GM12875 (cell line): ENCODE results near the gene DZIP3.
"Not testable (repeated sequence)": the region's sequence is repeated elsewhere in the genome, so short reads cannot be mapped to it uniquely, and the experiment has no call there.

Source experiments
- H3K4me3 ChIP-seq: one replicate; pipeline ENCODE4 v1.5.1; 2011; ENCODE audit warnings: low read depth, low read length, control low read depth
- TF ChIP-seq, protein P1 (sequence below): IDR thresholded peaks from 2 replicates; pipeline ENCODE4 v1.5.1; 2011; ENCODE audit warnings: low read depth, mild to moderate bottlenecking, control low read depth, inconsistent platforms, low read length, moderate library complexity, borderline replicate concordance; ENCODE audit not compliant: insufficient read depth

DZIP3 gene

DNA sequence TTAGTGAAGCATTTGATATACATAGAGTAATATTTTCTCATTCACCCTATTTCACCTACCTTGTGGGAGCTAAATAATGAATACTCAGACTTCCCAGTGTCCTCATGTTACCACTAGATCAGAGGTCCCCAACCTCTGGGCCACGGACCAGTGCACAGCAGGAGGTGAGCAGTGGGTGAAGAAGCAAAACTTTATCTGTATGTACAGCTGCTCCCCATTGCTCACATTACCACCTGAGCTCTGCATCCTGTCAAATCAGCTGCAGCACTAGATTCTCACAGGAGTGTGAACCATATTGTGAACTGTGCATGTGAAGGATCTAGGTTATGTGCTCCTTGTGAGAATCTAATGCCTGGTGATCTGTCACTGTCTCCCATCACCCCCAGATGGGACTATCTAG lies 88.3 kb downstream of the DZIP3 start:
- no peak overlapping the region for H3K4me3 ChIP-seq
- TF ChIP-seq, protein P1, sequence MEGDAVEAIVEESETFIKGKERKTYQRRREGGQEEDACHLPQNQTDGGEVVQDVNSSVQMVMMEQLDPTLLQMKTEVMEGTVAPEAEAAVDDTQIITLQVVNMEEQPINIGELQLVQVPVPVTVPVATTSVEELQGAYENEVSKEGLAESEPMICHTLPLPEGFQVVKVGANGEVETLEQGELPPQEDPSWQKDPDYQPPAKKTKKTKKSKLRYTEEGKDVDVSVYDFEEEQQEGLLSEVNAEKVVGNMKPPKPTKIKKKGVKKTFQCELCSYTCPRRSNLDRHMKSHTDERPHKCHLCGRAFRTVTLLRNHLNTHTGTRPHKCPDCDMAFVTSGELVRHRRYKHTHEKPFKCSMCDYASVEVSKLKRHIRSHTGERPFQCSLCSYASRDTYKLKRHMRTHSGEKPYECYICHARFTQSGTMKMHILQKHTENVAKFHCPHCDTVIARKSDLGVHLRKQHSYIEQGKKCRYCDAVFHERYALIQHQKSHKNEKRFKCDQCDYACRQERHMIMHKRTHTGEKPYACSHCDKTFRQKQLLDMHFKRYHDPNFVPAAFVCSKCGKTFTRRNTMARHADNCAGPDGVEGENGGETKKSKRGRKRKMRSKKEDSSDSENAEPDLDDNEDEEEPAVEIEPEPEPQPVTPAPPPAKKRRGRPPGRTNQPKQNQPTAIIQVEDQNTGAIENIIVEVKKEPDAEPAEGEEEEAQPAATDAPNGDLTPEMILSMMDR = no peak

DNA sequence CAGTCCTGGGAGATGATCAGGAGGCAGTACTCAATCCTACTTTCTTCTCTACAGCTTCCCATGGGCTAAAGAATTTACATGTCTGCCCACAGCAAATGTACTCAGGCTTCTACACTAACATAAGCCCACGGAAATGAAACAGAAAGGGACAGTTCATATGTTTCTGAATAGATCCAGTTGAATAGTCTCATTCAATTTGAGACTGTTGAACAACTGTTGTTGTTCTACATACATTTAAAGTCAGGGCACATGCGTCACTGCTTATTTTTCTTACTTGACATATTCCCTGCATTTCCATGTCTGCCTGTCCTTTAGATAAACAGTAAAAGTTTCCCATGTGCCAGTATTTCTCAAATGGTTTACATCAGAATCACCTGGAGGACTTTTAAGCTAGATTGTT lies 102.8 kb downstream of the DZIP3 start:
- not testable (repeated sequence) for H3K4me3 ChIP-seq

DNA sequence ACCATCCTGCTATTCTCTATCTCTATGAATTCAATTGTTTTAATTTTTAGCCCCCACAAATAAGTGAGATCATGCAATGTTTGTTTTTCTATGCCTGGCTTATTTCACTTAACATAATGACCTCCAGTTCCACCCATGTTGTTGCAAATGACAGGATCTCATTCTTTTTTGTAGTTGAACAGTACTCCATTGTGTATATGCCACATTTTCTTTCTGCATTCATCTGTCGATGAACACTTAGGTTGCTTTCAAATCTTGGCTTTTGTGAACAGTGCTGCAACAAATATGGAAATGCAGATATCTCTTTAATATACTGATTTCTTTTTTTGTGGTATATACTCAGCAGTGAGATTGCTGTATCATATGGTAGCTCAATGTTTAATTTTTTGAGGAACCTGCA lies 108.9 kb downstream of the DZIP3 start:
- H3K4me3 ChIP-seq = no peak overlapping the region
- TF ChIP-seq, protein P1 = no peak

DNA sequence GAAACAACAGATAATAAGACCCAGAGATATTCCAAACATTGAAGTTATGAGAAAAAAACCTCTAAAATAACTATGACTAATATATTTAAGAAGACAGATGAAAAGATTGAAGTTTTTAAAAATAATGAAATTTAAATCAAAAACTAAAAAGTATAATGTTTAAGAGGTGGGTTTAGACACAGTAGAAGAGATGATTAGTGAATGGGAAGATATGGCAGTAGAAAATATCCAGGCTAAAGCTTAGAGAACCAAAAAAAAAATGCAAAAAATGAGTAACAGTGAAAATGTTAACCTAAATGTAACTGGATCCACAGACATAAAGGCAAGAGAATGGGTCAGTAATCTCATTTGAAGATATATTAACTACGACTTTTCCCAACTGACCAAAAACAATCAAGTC lies 115.5 kb downstream of the DZIP3 start:
- TF ChIP-seq, protein P1 = no peak
- no peak overlapping the region for H3K4me3 ChIP-seq

DNA sequence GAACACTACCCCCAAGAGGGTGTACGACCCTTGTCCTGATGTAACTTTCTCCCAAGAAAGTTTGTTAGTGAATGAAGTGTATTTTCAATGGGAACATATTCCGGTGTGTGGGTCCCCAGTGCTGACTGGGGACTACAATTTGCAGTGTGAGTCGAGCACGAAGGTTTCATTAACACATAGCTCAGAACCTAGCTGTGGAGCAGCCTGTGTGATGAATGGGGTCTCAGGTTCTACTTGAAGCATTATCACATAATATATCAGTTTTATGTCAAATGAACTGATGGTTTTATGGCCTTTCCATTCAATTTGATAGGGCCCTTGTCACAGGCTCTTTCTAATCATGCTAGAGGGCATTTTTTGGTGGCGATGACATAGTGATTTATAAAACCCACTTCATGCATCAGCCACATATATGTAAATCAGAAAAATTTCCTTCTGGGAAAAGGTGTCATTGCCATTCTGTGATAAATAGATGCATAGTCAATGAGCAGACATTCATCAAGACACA lies 123.5 kb downstream of the DZIP3 start:
- TF ChIP-seq, protein P1 = no peak
- H3K4me3 ChIP-seq = no peak overlapping the region

DNA sequence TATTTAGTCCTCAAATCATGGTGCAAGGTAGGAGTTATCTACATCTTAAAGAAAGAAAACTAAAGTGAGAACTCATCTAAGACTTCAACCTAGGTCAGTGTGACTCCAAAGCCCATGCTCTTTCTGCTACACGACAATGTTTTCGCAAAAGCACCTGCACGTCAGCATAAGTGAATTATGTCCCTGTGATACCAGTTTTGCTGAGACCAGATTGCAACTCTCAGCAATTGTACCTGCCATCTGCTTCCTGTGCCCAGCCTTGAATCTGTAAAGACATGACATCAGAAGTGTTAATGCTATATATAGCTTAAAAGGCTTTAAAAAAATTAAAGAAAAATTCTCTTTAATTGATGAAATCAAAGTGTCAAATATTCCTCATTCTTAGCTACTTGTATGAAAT lies 124.3 kb downstream of the DZIP3 start:
- no peak overlapping the region for H3K4me3 ChIP-seq
- TF ChIP-seq, protein P1 = no peak

DNA sequence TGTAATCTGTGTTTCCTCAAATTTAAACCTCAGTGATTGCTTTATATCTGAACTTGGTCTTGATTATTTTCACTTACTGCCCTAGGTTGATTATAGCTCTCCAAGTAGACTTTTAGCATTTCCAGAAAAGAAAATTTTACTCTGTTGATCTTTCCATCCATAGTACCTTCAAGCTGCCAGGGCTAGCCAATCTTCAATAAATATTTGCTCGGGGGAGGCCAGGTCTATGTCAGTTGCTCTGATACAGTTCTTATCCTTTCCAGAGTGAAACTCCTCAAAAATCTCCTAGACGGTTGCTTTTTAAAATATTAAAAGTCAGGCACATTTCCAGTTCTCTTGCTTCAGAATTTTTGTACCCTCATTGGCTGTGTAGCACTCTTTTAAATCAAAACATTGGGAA lies 128.9 kb downstream of the DZIP3 start:
- TF ChIP-seq, protein P1 = no peak
- H3K4me3 ChIP-seq = no peak overlapping the region
